Neuron (in vitro differentiated cells): ENCODE measurements around the gene TTC24.
"Not testable (repeated sequence)": the region's sequence is repeated elsewhere in the genome, so short reads cannot be mapped to it uniquely, and the experiment has no call there.

Experiments used
- H2AFZ ChIP-seq: one replicate; pipeline ENCODE4 v1.6.1; 2013; ENCODE audit warnings: low read depth, mild to moderate bottlenecking, inconsistent platforms, low read length, moderate library complexity
- H3K27me3 ChIP-seq: one replicate; pipeline ENCODE4 v1.6.1; 2013; ENCODE audit warnings: low read length; ENCODE audit not compliant: insufficient read depth
- H3K36me3 ChIP-seq: one replicate; pipeline ENCODE4 v1.6.1; 2013; ENCODE audit warnings: low read length; ENCODE audit not compliant: insufficient read depth
- H3K4me1 ChIP-seq: one replicate; pipeline ENCODE4 v1.6.1; 2013; ENCODE audit warnings: low read length; ENCODE audit not compliant: insufficient read depth
- H3K4me3 ChIP-seq: 2 replicates; pipeline ENCODE4 v1.5.1; 2013; ENCODE audit warnings: mild to moderate bottlenecking, low read length, moderate library complexity
- H3K9me3 ChIP-seq: one replicate; pipeline ENCODE4 v1.6.1; 2013; ENCODE audit warnings: low read length

TTC24 gene

GRCh38 chr1:156610072-156610471, 30.5 kb downstream of the TTC24 start:
- H3K36me3 ChIP-seq, H3K4me1 ChIP-seq, H2AFZ ChIP-seq, H3K27me3 ChIP-seq, H3K9me3 ChIP-seq, H3K4me3 ChIP-seq: not testable (repeated sequence)

GRCh38 chr1:156612666-156613065, 33.1 kb downstream of the TTC24 start:
- Histone ChIP-seq H2AFZ (no peak overlapping the region), H3K4me1 (no peaks in the 10 kb centered on the region), H3K9me3 (no peaks in the 10 kb centered on the region), H3K36me3 (no peaks in the 10 kb centered on the region), H3K4me3 (no peak overlapping the region), H3K27me3 (peaks cover 20% of the 10 kb centered on the region)

- Histone ChIP-seq H2AFZ (no peak overlapping the region), H3K36me3 (no peaks in the 10 kb centered on the region), H3K4me3 (no peak overlapping the region), H3K27me3 (peaks cover 33% of the 10 kb centered on the region), H3K4me1 (no peaks in the 10 kb centered on the region), H3K9me3 (no peaks in the 10 kb centered on the region)
These were observed 36.4 kb downstream of the TTC24 start for GRCh38 chr1:156615946-156616345.

DNA sequence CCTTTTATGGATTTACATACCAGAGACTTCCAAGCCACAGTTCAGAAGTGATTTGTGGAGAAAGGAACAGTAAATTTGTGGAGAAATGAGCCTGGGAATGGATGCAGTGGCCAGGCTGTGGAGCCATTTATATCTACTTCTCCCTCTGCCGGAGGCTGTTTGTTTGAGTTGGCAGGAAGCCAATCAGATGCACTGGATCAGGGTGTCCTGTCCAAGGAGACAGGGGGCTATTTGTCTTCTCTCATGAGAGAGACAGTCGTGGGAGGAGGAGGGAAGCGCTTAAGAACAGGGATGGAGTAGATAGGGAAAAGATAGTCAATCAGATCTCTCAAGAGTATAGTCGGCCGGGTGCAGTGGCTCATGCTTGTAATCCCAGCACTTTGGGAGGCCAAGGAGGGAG, 36.9 kb downstream of the TTC24 start:
- H3K4me3 ChIP-seq: no peak overlapping the region
- H3K27me3 ChIP-seq: peaks cover 36% of the 10 kb centered on the region

DNA sequence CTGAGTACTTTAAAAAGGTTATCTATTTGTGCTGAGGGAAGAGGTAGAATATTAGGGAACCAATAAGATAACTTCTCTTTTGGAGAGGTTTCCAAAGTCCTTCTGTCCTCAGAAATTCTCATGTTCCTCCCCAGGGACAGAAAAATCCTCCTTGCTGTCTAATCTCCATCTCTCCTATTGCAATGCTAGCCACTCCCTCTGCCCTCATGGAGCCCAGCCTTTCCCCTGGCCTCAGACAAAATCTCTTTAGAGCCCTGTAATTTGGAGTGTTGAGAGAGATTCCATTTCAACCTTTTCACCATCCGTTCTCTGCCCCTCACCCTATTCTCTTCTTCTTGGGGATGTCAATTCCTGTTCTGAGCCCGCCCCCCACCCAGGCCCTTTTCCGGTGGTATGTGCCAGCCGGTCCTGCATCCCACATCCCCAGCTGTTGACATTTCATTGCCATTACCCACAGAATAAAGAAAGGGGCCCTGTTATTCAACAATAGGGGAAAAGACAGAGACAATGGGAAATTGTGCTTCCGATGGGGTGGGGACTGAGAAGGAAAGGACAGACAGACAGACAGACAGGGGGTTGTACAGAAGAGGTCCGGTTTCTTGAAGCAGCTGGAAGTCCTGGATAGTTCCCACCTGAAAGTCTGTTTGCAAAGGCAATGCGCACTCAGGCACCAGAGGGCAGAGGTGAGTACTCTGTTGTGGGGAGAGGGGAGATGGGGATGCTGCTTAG, 39.5 kb downstream of the TTC24 start, which contains the start of gene HAPLN2:
Gene HAPLN2 (plus strand): TSS at position 563 of the 729 bp plus-strand sequence. CDS start 4,076 bp downstream, outside the sequence.
- Histone ChIP-seq H3K9me3 (no peaks in the 10 kb centered on the region), H2AFZ (no peak within 1 kb of the TSS), H3K27me3 (peaks cover 46% of the 10 kb centered on the region), H3K36me3 (no peaks in the 10 kb centered on the region), H3K4me3 (no peak within 1 kb of the TSS), H3K4me1 (no peaks in the 10 kb centered on the region)

More for the DNA sequence above, 36.9 kb downstream of the TTC24 start:
- H3K36me3 ChIP-seq: no peaks in the 10 kb centered on the region
- H3K4me1 ChIP-seq: no peaks in the 10 kb centered on the region
- H2AFZ ChIP-seq: no peak overlapping the region
- H3K9me3 ChIP-seq: no peaks in the 10 kb centered on the region

GRCh38 chr1:156619582-156619955, 40.0 kb downstream of the TTC24 start:
- Histone ChIP-seq H3K27me3 (peaks cover 50% of the 10 kb centered on the region), H3K4me3 (no peak overlapping the region), H3K36me3 (no peaks in the 10 kb centered on the region), H3K4me1 (no peaks in the 10 kb centered on the region), H3K9me3 (no peaks in the 10 kb centered on the region), H2AFZ (no peak overlapping the region)

DNA sequence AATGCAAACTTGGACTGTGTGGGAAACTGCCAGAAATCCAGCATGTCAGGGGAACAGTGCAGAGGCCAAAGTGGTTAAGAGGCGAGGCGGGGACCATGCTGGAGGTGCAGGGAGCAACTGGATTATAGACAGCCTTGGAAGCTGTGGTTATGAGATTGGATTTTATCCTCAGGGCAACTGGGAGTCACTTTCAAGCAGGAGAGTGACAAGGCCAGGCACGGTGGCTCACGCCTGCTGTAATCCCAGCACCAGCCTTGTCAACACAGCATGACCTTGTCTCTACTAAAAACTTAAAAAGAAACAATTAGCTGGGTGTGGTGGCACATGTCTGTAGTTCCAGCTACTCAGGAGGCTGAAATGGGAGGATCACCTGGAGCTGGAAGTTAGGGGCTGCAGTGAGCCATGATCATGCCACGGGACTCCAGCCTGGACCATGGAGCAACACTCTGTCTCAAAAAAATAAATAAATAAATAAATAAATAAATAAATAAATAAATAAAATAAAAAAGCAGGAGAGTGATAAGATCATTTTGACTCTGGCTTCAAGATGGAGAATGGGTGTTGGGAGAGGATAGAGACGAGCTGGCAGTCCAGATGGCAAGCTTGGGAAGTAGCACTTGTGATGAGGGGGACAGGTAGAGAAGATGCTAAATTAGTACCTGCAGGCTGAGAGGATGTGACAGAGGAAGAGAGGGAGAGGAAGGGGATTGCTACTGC, 43.2 kb downstream of the TTC24 start:
- Histone ChIP-seq H3K36me3 (no peaks in the 10 kb centered on the region), H3K27me3 (peaks cover 56% of the 10 kb centered on the region), H3K4me3 (no peak overlapping the region), H3K9me3 (no peaks in the 10 kb centered on the region), H3K4me1 (peaks cover 9% of the 10 kb centered on the region), H2AFZ (no peak overlapping the region)

DNA sequence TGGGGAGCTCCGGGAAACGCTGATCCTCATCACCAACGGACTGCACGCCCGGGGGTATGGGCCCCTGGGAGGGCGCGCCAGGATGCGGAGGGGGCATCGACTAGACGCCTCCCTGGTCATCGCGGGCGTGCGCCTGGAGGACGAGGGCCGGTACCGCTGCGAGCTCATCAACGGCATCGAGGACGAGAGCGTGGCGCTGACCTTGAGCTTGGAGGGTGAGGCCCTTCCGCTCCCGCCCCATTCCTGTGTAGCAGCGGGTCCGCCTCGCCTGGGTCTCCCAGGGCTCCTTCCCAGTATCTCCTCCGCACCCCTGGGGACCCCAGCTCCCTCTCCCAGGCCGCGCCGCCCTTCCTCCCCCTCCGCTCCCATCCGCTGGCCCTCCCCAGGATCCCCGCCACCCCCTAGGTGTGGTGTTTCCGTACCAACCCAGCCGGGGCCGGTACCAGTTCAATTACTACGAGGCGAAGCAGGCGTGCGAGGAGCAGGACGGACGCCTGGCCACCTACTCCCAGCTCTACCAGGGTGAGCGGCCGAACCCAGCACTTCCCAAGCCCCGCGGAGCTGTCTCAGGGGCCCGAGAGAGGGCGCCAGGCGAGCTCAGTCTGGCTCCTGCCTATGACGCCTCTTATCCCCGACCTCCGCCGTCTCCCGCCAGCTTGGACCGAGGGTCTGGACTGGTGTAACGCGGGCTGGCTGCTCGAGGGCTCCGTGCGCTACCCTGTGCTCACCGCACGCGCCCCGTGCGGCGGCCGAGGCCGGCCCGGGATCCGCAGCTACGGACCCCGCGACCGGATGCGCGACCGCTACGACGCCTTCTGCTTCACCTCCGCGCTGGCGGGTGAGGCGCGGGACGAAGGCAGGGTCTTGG, 44.7 kb downstream of the TTC24 start:
- Histone ChIP-seq H3K4me1 (peaks cover 9% of the 10 kb centered on the region), H2AFZ (peak overlapping the region; percentile 37), H3K4me3 (peak overlapping the region; percentile 33), H3K9me3 (no peaks in the 10 kb centered on the region), H3K36me3 (no peaks in the 10 kb centered on the region), H3K27me3 (peaks cover 56% of the 10 kb centered on the region)

- Histone ChIP-seq H3K36me3 (no peaks in the 10 kb centered on the region), H3K27me3 (peaks cover 52% of the 10 kb centered on the region), H3K4me3 (peak overlapping the region; percentile 33), H2AFZ (peak overlapping the region; percentile 37), H3K4me1 (peaks cover 9% of the 10 kb centered on the region), H3K9me3 (no peaks in the 10 kb centered on the region)
These were observed 45.4 kb downstream of the TTC24 start for GRCh38 chr1:156624814-156625435.

DNA sequence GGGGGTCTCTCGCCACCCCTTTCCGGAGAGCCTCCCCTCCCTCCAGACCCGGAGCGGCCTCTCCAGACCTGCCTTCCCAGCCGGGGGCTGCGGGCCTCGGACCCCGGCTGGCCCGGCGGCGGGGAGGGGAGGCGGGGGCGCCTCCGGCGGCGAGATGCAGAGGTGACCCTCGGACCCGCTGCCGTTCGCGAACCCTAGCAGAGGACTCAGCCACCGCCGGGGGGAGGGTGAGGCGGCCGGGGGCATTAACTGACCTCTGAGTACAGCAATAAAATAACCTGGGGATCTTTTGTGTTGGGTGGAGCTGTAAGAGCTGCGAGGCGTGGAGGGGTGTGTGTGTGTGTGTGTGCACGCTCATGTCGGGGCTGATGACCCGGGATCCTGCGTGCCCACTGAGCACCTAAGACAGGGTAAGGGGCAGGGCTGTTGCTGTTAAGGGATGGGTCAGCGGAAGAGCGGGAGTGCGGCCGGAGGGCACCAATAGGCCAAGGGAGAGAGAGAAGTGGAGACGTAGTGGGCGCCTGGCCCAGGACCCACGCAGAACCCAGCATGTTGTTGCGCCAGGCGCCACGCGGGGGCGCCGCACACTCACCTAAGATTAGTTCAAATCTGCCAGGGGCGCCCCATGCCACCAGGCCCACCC, 46.0 kb downstream of the TTC24 start:
- Histone ChIP-seq H3K9me3 (no peaks in the 10 kb centered on the region), H2AFZ (peak overlapping the region; percentile 20), H3K27me3 (peaks cover 46% of the 10 kb centered on the region), H3K36me3 (no peaks in the 10 kb centered on the region), H3K4me3 (peak overlapping the region; percentile 9), H3K4me1 (peaks cover 9% of the 10 kb centered on the region)

DNA sequence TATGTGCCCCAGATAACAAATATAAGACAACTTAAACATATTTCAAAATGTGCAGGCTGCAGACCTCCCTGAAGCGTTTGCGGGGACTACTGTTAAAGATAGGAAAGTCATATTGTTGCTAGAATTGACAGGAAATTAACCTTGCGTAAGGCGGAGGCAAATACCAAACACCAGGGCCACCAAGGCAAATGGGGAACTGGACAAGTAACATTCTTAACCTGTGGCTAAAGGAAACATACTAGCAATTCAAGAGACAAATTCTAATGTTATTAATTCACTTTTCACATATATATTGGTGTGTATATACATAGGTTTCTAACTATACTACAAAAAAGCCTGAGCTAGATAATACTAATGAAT, 46.5 kb downstream of the TTC24 start:
- no peaks in the 10 kb centered on the region for H3K36me3 ChIP-seq
- peaks cover 9% of the 10 kb centered on the region for H3K4me1 ChIP-seq
- H2AFZ ChIP-seq: no peak overlapping the region
- no peaks in the 10 kb centered on the region for H3K9me3 ChIP-seq
- H3K27me3 ChIP-seq: peaks cover 43% of the 10 kb centered on the region
- H3K4me3 ChIP-seq: no peak overlapping the region

GRCh38 chr1:156627313-156627880, 47.9 kb downstream of the TTC24 start:
- Histone ChIP-seq H3K9me3 (no peaks in the 10 kb centered on the region), H3K4me3 (no peak overlapping the region), H3K36me3 (no peaks in the 10 kb centered on the region), H3K4me1 (peaks cover 9% of the 10 kb centered on the region), H2AFZ (no peak overlapping the region), H3K27me3 (peaks cover 41% of the 10 kb centered on the region)
